Lower leg skin (tissue), 4 donors: ENCODE measurements around the gene TFAP2A. TPM values are rescaled to one million over a fixed set of nuclear protein-coding genes. Genes with fewer than 3 reads are reported as not detected.

Experiments used
- DNase-seq, 2 donors: peaks; one replicate each; pipeline ENCODE4 v3.0.0-alpha.2; 2019; ENCODE audit warnings: low spot score in 2 of 2
- H3K4me3 ChIP-seq: fragments of 200-600 bp; sonication (generic); 2 replicates; pipeline ENCODE4 v1.5.1; 2017; ENCODE audit warnings: mild to moderate bottlenecking, low read depth; ENCODE audit not compliant: poor library complexity, severe bottlenecking
- POLR2A ChIP-seq, 2 donors: fragments of 450-650 bp; IDR thresholded peaks; one replicate each; pipeline ENCODE4 v1.6.1; 2016 to 2017; ENCODE audit warnings: antibody characterized with exemption in 2 of 2, mild to moderate bottlenecking in 1 of 2, moderate library complexity in 1 of 2
- WGBS, 2 donors: methylation state at CpG; one replicate each; pipeline ENCODE4 v1.1.5; 2018; 5-methylcytosine and 5-hydroxymethylcytosine counted together
- intact Hi-C: fragments of 100-400 bp; cut with DNase I; formaldehyde crosslinking; loops from one replicate; pipeline ENCODE4 v1.15.0; 2023; ENCODE audit warnings: low total_unique reads
- total RNA-seq, 4 donors: library from RNA; depleted of rRNA; stranded (reverse); fragments of >200 nt; gene quantifications; one replicate each; pipeline ENCODE4 v1.1.0, GENCODE V29; 2016
- TF ChIP-seq, protein P1 (sequence below), 3 donors: fragments of 450-650 bp; IDR thresholded peaks; one replicate each; pipeline ENCODE4 v1.5.1; 2016; ENCODE audit warnings: antibody characterized with exemption in 3 of 3, mild to moderate bottlenecking in 3 of 3, moderate library complexity in 2 of 3

The TFAP2A gene
- total RNA-seq, 4 donors from 2014 or later: 62.0 to 123 (median 63.7) TPM

DNA sequence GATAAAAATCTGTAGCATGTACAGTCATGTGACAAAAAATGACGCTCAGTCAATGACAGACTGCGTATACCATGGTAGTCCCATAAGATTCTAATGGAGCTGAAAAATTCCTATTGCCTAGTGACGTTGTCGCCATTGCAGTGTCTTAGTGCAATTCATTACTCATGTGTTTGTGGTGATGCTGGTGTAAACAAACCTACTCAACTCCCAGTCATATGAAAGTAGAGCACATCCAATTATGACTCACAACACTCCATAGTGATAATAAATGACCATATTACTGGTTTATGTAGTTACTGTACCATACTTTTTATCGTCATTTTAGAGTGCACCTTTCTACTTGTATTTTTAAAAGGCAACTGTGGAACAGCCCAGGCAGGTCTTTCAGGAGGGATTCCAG lies 45.0 kb downstream of the TFAP2A start:
- TF ChIP-seq, protein P1, sequence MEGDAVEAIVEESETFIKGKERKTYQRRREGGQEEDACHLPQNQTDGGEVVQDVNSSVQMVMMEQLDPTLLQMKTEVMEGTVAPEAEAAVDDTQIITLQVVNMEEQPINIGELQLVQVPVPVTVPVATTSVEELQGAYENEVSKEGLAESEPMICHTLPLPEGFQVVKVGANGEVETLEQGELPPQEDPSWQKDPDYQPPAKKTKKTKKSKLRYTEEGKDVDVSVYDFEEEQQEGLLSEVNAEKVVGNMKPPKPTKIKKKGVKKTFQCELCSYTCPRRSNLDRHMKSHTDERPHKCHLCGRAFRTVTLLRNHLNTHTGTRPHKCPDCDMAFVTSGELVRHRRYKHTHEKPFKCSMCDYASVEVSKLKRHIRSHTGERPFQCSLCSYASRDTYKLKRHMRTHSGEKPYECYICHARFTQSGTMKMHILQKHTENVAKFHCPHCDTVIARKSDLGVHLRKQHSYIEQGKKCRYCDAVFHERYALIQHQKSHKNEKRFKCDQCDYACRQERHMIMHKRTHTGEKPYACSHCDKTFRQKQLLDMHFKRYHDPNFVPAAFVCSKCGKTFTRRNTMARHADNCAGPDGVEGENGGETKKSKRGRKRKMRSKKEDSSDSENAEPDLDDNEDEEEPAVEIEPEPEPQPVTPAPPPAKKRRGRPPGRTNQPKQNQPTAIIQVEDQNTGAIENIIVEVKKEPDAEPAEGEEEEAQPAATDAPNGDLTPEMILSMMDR (IDR thresholded peaks at IDR 0.05): no peak
- no peak for TF ChIP-seq POLR2A (IDR thresholded peaks at IDR 0.05)
- no peak overlapping the region for H3K4me3 ChIP-seq
- DNase-seq: no peak
- intact Hi-C loops: no loop called here
- 70 to 77% methylated on average over 5 of the region's 5 CpGs for WGBS, 2 donors

DNA sequence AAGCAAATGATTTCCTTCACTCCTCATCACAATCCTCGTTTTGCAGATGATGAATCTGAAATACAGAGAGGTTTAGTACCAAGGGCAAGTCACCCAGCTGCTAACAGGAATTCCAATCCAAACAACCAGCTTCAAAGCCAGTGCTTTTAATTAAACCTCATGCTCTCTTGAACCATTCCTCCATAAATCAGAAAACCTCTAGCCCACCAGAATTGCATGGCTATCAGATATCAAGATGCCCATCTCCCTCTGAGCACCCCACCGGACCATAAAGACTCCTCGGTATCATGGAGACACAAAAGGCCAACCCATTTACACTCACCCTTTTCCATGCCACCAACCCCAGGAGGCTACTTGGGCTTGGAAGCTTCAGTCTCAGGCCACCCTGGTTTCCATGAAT lies 46.0 kb downstream of the TFAP2A start:
- no peak overlapping the region for H3K4me3 ChIP-seq
- intact Hi-C loops: no loop called here
- TF ChIP-seq POLR2A (IDR thresholded peaks at IDR 0.05): no peak
- TF ChIP-seq, protein P1 (IDR thresholded peaks at IDR 0.05): no peak
- 64 to 68% methylated on average over 3 of the region's 3 CpGs for WGBS, 2 donors
- DNase-seq: no peak

DNA sequence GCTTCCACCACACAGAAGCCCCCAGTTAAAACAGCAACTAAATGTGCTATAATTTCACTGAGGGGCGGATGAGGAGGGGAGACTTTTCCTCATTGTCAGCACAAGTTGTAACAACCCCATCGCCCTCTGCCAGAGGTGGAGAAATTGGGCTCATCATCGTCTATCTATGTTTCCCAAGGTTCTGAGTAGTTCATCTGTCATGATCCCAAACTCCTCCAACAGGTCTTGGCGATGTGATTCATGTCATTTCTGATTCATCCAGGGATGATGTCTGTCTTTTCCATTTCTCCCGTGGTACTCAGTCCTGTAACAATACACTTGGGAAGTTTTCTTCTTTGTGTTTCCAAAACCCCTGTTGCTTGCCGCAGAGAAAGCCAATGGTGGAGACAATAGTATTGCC lies 51.0 kb downstream of the TFAP2A start:
- H3K4me3 ChIP-seq: no peak overlapping the region
- TF ChIP-seq POLR2A (IDR thresholded peaks at IDR 0.05): no peak
- TF ChIP-seq, protein P1 (IDR thresholded peaks at IDR 0.05): no peak
- 72% methylated on average over 6 of the region's 6 CpGs for WGBS, 2 donors
- DNase-seq: no peak
- intact Hi-C loops: no loop called here

DNA sequence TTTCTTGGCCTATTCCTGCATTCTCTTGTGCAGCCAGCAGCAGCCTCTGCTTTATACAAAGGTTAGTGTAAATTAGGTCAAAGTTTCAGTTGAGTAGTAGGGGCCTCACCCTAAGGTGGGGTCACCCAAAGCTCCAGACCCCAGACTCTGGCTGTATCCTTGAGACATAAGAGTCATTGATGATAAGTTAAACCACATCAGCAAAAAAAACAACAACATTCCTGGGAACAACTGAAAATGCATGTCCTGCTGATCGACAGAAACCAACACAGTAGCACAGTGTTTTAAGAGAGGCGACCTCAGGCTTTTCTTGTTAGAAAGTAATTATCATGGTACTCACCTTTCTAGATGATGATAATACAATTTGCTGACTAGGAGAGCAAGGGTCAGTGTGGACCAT lies 52.6 kb downstream of the TFAP2A start:
- 76 to 94% methylated on average over 2 of the region's 2 CpGs for WGBS, 2 donors
- DNase-seq: no peak
- H3K4me3 ChIP-seq: no peak overlapping the region
- intact Hi-C loops: no loop called here
- no peak for TF ChIP-seq POLR2A (IDR thresholded peaks at IDR 0.05)
- TF ChIP-seq, protein P1 (IDR thresholded peaks at IDR 0.05): no peak

DNA sequence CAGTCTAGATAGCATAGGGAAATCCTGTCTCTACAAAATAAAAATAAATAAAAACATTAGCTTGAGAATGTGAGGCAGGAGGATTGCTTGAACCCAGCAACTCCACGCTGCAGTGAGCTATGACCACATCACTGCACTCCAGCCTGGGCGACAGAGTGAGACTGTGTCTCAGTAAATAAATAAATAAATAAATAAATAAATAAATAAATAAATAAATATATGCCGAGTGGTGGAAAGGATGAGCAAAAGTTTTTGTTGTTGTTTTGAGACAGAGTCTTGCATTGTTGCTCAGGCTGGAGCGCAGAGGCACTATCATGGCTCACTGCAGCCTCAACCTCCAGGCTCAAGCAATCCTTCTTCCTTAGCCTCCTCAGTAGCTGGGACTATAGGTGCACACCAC lies 53.4 kb downstream of the TFAP2A start:
- WGBS, 2 donors: 90 to 91% methylated on average over 4 of the region's 4 CpGs
- DNase-seq: no peak
- H3K4me3 ChIP-seq: no peak overlapping the region
- TF ChIP-seq, protein P1 (IDR thresholded peaks at IDR 0.05): no peak
- no peak for TF ChIP-seq POLR2A (IDR thresholded peaks at IDR 0.05)
- intact Hi-C loops: no loop called here

DNA sequence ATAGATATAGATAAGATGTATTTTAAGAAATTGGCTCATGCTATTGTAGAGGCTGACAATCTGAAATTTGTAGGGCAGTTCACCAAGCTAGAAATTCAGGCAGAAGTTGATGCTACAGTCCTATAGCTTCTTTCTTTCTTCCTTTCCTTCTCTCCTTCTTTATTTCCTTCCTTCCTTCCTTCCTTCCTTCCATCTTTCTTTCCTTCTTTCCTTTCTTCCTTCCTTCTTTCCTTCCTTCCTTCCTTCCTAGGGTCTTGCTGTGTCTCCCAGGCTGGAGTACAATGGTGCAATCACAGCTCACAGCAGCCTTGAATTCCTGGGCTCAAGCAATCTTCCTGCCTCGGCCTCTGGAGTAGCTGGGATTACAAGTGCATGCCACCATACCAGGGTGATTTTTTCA lies 55.3 kb downstream of the TFAP2A start:
- 82 to 88% methylated on average over 1 of the region's 1 CpG for WGBS, 2 donors

More for the DNA sequence above, 55.3 kb downstream of the TFAP2A start:
- TF ChIP-seq, protein P1 (IDR thresholded peaks at IDR 0.05): no peak
- TF ChIP-seq POLR2A (IDR thresholded peaks at IDR 0.05): no peak
- DNase-seq: no peak
- intact Hi-C loops: no loop called here
- H3K4me3 ChIP-seq: no peak overlapping the region
